ENCODE results near the gene DAPK3.
"Not testable (repeated sequence)": the region's sequence is repeated elsewhere in the genome, so short reads cannot be mapped to it uniquely, and the experiment has no call there.

Gene DAPK3

GRCh38 chr19:4000798-4001197, 29.9 kb upstream of the DAPK3 start:
- not testable (repeated sequence) for FAIRE-seq

GRCh38 chr19:3998667-3999412, 27.9 kb upstream of the DAPK3 start:
- FAIRE-seq = not testable (repeated sequence)

GRCh38 chr19:3995607-3996006, 24.7 kb upstream of the DAPK3 start:
- no peak for FAIRE-seq

- FAIRE-seq = no peak
These were observed 19.9 kb upstream of the DAPK3 start for GRCh38 chr19:3990815-3991117.

- FAIRE-seq = no peak
These were observed 16.9 kb upstream of the DAPK3 start for GRCh38 chr19:3987619-3988371.

GRCh38 chr19:3986260-3987041, 15.6 kb upstream of the DAPK3 start:
- no peak for FAIRE-seq

GRCh38 chr19:3985643-3986259, 14.9 kb upstream of the DAPK3 start:
- FAIRE-seq = no peak

GRCh38 chr19:3984908-3985642, 14.2 kb upstream of the DAPK3 start, which contains the start of gene EEF2:
TSS of gene EEF2 (minus strand) at chr19:3985463. CDS start at chr19:3985380, 83 bp downstream.
- no peak for FAIRE-seq

- no peak for FAIRE-seq
These were observed 13.6 kb upstream of the DAPK3 start for GRCh38 chr19:3984584-3984907.

- no peak for FAIRE-seq
These were observed 13.2 kb upstream of the DAPK3 start for GRCh38 chr19:3983936-3984583.

GRCh38 chr19:3983542-3983914, 12.6 kb upstream of the DAPK3 start:
- FAIRE-seq = no peak

- no peak for FAIRE-seq
These were observed 12.0 kb upstream of the DAPK3 start for GRCh38 chr19:3982701-3983541.

GRCh38 chr19:3981736-3982681, 11.1 kb upstream of the DAPK3 start:
- no peak for FAIRE-seq

- FAIRE-seq = no peak
These were observed 10.5 kb upstream of the DAPK3 start for GRCh38 chr19:3981373-3981735.

- no peak for FAIRE-seq
These were observed 9.7 kb upstream of the DAPK3 start for GRCh38 chr19:3980353-3981251.

- no peak for FAIRE-seq
These were observed 8.9 kb upstream of the DAPK3 start for GRCh38 chr19:3979674-3980352.

- FAIRE-seq = no peak
These were observed 8.4 kb upstream of the DAPK3 start for GRCh38 chr19:3979289-3979673.

GRCh38 chr19:3978145-3978544, 7.2 kb upstream of the DAPK3 start:
- FAIRE-seq = no peak

All from colon (tissue), 2 donors.